HG03066 (cell line): ENCODE measurements around the gene BAIAP2L1.

Source experiments
- ATAC-seq: cut with Tn5 transposase; IDR thresholded peaks from one replicate; pipeline ENCODE4 v1.9.1; 2021; ENCODE audit warnings: low read depth; ENCODE audit not compliant: unreplicated experiment

Gene BAIAP2L1

GRCh38 chr7:98297626-98298286 is 103.1 kb downstream of the BAIAP2L1 start:
- ATAC-seq, result no peak

- no peak for ATAC-seq
Measured at GRCh38 chr7:98296833-98297232, 104.1 kb downstream of the BAIAP2L1 start.

GRCh38 chr7:98295467-98296192 is 105.3 kb downstream of the BAIAP2L1 start:
- no peak for ATAC-seq

- peak; percentile 60 for ATAC-seq
Measured at GRCh38 chr7:98294798-98295382, 106.0 kb downstream of the BAIAP2L1 start.

- no peak for ATAC-seq
Measured at GRCh38 chr7:98294326-98294725, 106.6 kb downstream of the BAIAP2L1 start.

- no peak for ATAC-seq
Measured at GRCh38 chr7:98293746-98294145, 107.1 kb downstream of the BAIAP2L1 start.

- no peak for ATAC-seq
Measured at GRCh38 chr7:98293265-98293664, 107.6 kb downstream of the BAIAP2L1 start.

- no peak for ATAC-seq
Measured at GRCh38 chr7:98291717-98292116, 109.2 kb downstream of the BAIAP2L1 start.

- no peak for ATAC-seq
Measured at GRCh38 chr7:98289333-98289875, 111.5 kb downstream of the BAIAP2L1 start.

- ATAC-seq, result no peak
Measured at GRCh38 chr7:98288064-98288823, 112.6 kb downstream of the BAIAP2L1 start.

- ATAC-seq, result no peak
Measured at GRCh38 chr7:98287486-98287959, 113.4 kb downstream of the BAIAP2L1 start.

GRCh38 chr7:98286701-98287485 is 114.0 kb downstream of the BAIAP2L1 start:
- ATAC-seq, result no peak

- no peak for ATAC-seq
Measured at GRCh38 chr7:98286093-98286539, 114.8 kb downstream of the BAIAP2L1 start.

GRCh38 chr7:98285157-98286092 is 115.5 kb downstream of the BAIAP2L1 start:
- ATAC-seq, result no peak

GRCh38 chr7:98284335-98285036 is 116.4 kb downstream of the BAIAP2L1 start:
- no peak for ATAC-seq

- no peak for ATAC-seq
Measured at GRCh38 chr7:98283887-98284222, 117.0 kb downstream of the BAIAP2L1 start.

- no peak for ATAC-seq
Measured at GRCh38 chr7:98283127-98283886, 117.6 kb downstream of the BAIAP2L1 start.

- no peak for ATAC-seq
Measured at GRCh38 chr7:98282703-98283102, 118.2 kb downstream of the BAIAP2L1 start.
